H9 (cell line): ENCODE measurements around the gene STMN1. TPM values are rescaled to one million over a fixed set of nuclear protein-coding genes. Genes with fewer than 3 reads are reported as not detected.
A peak's percentile ranks its signal among the peaks of the same experiment; 100 is the strongest.

Experiments
- DNase-seq: peaks from one replicate; pipeline ENCODE4 v3.0.0-alpha.2; 2017
- H2AFZ ChIP-seq: one replicate; pipeline ENCODE4 v1.6.1; 2013; ENCODE audit warnings: mild to moderate bottlenecking, low read length, control low read depth, moderate library complexity
- H2AK5ac ChIP-seq: 2 replicates; pipeline ENCODE4 v1.6.1; 2013; ENCODE audit warnings: low read length, control low read depth, mixed read lengths; ENCODE audit not compliant: insufficient read length
- H2BK120ac ChIP-seq: one replicate; pipeline ENCODE4 v1.6.1; 2013; ENCODE audit warnings: low read depth, mild to moderate bottlenecking, low read length, control low read depth, inconsistent platforms; ENCODE audit not compliant: poor library complexity, severe bottlenecking
- H2BK12ac ChIP-seq: 2 replicates; pipeline ENCODE4 v1.6.1; 2013; ENCODE audit warnings: low read length, control low read depth, mixed read lengths, low read depth; ENCODE audit not compliant: insufficient read length
- H2BK15ac ChIP-seq: 2 replicates; pipeline ENCODE4 v1.6.1; 2013; ENCODE audit warnings: low read depth, low read length, control low read depth
- H2BK20ac ChIP-seq: one replicate; pipeline ENCODE4 v1.6.1; 2013; ENCODE audit warnings: low read depth, mild to moderate bottlenecking, low read length, control low read depth, inconsistent platforms; ENCODE audit not compliant: poor library complexity, severe bottlenecking
- H2BK5ac ChIP-seq: 2 replicates; pipeline ENCODE4 v1.6.1; 2013; ENCODE audit warnings: low read length, control low read depth, mixed read lengths; ENCODE audit not compliant: insufficient read length
- H3K14ac ChIP-seq: 2 replicates; pipeline ENCODE4 v1.6.1; 2013; ENCODE audit warnings: low read length, control low read depth; ENCODE audit not compliant: insufficient read depth
- H3K18ac ChIP-seq: 2 replicates; pipeline ENCODE4 v1.6.1; 2013; ENCODE audit warnings: low read depth, mild to moderate bottlenecking, mixed read lengths, low read length, control low read depth; ENCODE audit not compliant: insufficient read length
- H3K23ac ChIP-seq: 2 replicates; pipeline ENCODE4 v1.6.1; 2013; ENCODE audit warnings: low read length, control low read depth, mixed read lengths, low read depth; ENCODE audit not compliant: insufficient read length
- H3K23me2 ChIP-seq: 2 replicates; pipeline ENCODE4 v1.6.1; 2013; ENCODE audit warnings: low read depth, mild to moderate bottlenecking, mixed read lengths, low read length, control low read depth; ENCODE audit not compliant: insufficient read length, poor library complexity, severe bottlenecking
- H3K27ac ChIP-seq: 2 replicates; pipeline ENCODE4 v1.5.1; 2013; ENCODE audit warnings: low read length, control low read depth, mixed read lengths, low read depth; ENCODE audit not compliant: insufficient read length
- H3K27me3 ChIP-seq: 2 replicates; pipeline ENCODE4 v1.6.1; 2013; ENCODE audit warnings: low read length, control low read depth, inconsistent platforms; ENCODE audit not compliant: insufficient read depth
- H3K4ac ChIP-seq: 2 replicates; pipeline ENCODE4 v1.6.1; 2013; ENCODE audit warnings: low read depth, mild to moderate bottlenecking, control low read depth, inconsistent platforms, low read length, moderate library complexity
- H3K4me1 ChIP-seq: 2 replicates; pipeline ENCODE4 v1.6.1; 2013; ENCODE audit warnings: low read length, control low read depth, inconsistent platforms; ENCODE audit not compliant: insufficient read depth
- H3K4me2 ChIP-seq: 2 replicates; pipeline ENCODE4 v1.6.1; 2013; ENCODE audit warnings: low read length, control low read depth, mixed read lengths; ENCODE audit not compliant: insufficient read length, insufficient read depth
- H3K56ac ChIP-seq: 2 replicates; pipeline ENCODE4 v1.6.1; 2013; ENCODE audit warnings: low read depth, mild to moderate bottlenecking, mixed read lengths, low read length, control low read depth; ENCODE audit not compliant: insufficient read length
- H3K79me1 ChIP-seq: 2 replicates; pipeline ENCODE4 v1.6.1; 2013; ENCODE audit warnings: low read depth, mild to moderate bottlenecking, moderate library complexity, low read length, control low read depth, inconsistent platforms; ENCODE audit not compliant: insufficient read depth, poor library complexity, severe bottlenecking
- H3K79me2 ChIP-seq: 2 replicates; pipeline ENCODE4 v1.6.1; 2013; ENCODE audit warnings: low read length, control low read depth, inconsistent platforms; ENCODE audit not compliant: insufficient read depth
- H3K9ac ChIP-seq: 2 replicates; pipeline ENCODE4 v1.6.1; 2013; ENCODE audit warnings: low read length, control low read depth, mixed read lengths; ENCODE audit not compliant: insufficient read length; ENCODE audit errors: extremely low read depth
- H3K9me3 ChIP-seq: one replicate; pipeline ENCODE4 v1.6.1; 2013; ENCODE audit warnings: low read depth, low read length, inconsistent platforms; ENCODE audit not compliant: control insufficient read depth
- H3T11ph ChIP-seq: one replicate; pipeline ENCODE4 v1.6.1; 2013; ENCODE audit warnings: mild to moderate bottlenecking, low read length, control low read depth, inconsistent platforms
- H4K20me1 ChIP-seq: one replicate; pipeline ENCODE4 v1.6.1; 2013; ENCODE audit not compliant: control insufficient read depth, insufficient read length, insufficient read depth
- H4K5ac ChIP-seq: 2 replicates; pipeline ENCODE4 v1.6.1; 2013; ENCODE audit warnings: low read depth, mild to moderate bottlenecking, mixed read lengths, low read length, control low read depth; ENCODE audit not compliant: insufficient read length
- H4K8ac ChIP-seq: replicated peaks from 2 replicates; pipeline ENCODE4 v1.6.1; 2013; ENCODE audit warnings: low read length, control low read depth, mixed read lengths, low read depth; ENCODE audit not compliant: insufficient read length
- H4K91ac ChIP-seq: 2 replicates; pipeline ENCODE4 v1.6.1; 2013; ENCODE audit warnings: low read depth, mild to moderate bottlenecking, moderate library complexity, mixed read lengths, low read length, control low read depth; ENCODE audit not compliant: insufficient read length
- H3K27ac Mint-ChIP-seq, 3 experiments: 2 replicates in 2 of 3; 3 replicates in 1 of 3; pipeline ENCODE4 v1.8.0; 2020 to 2021; ENCODE audit warnings: mixed read lengths in 3 of 3, mild to moderate bottlenecking in 1 of 3, moderate library complexity in 1 of 3
- H3K27me3 Mint-ChIP-seq: 2 replicates; pipeline ENCODE4 v1.8.0; 2021; ENCODE audit warnings: low read depth, mild to moderate bottlenecking, moderate library complexity, mixed read lengths
- H3K36me3 Mint-ChIP-seq, 3 experiments: 2 replicates in 2 of 3; 3 replicates in 1 of 3; pipeline ENCODE4 v1.8.0; 2020 to 2021; ENCODE audit warnings: low read depth in 3 of 3, mixed read lengths in 3 of 3; ENCODE audit not compliant: insufficient read depth in 1 of 3
- H3K4me1 Mint-ChIP-seq, 2 experiments: 2 replicates each; pipeline ENCODE4 v1.8.0; 2020; ENCODE audit warnings: mixed read lengths in 2 of 2
- H3K4me3 Mint-ChIP-seq, 2 experiments: 2 replicates in 1 of 2; 3 replicates in 1 of 2; pipeline ENCODE4 v1.8.0; 2020 to 2021; ENCODE audit warnings: mild to moderate bottlenecking in 2 of 2, mixed read lengths in 2 of 2, moderate library complexity in 1 of 2
- H3K9me3 Mint-ChIP-seq, 2 experiments: 2 replicates in 1 of 2; 3 replicates in 1 of 2; pipeline ENCODE4 v1.8.0; 2020; ENCODE audit warnings: mild to moderate bottlenecking in 2 of 2, mixed read lengths in 2 of 2, moderate library complexity in 1 of 2
- CTCF ChIP-seq: fragments of 200-600 bp; sonication (generic); conservative IDR thresholded peaks from 3 replicates; pipeline ENCODE4 v1.8.0; 2021; ENCODE audit warnings: antibody characterized with exemption, mild to moderate bottlenecking
- WGBS: extraction: QIAGEN DNeasy Blood & Tissue Kit; methylation state at CpG from one replicate; pipeline ENCODE4 v1.1.7; 2013; ENCODE audit warnings: missing lambda C conversion rate, low lambda C conversion rate, mixed read lengths; ENCODE audit not compliant: insufficient read length; ENCODE audit errors: extremely low coverage; 5-methylcytosine and 5-hydroxymethylcytosine counted together
- total RNA-seq: library from RNA; stranded (reverse); gene quantifications from 2 replicates; pipeline ENCODE4 v1.2.1, GENCODE V29; 2021

The STMN1 gene
- total RNA-seq, 1 experiment from 2014 or later, result 500 TPM

GRCh38 chr1:25891606-25892005 lies 14.6 kb downstream of the STMN1 start:
- H4K91ac ChIP-seq, result peak overlapping the region; percentile 23
- no peaks in the 10 kb centered on the region for H3K79me2 ChIP-seq
- H2BK5ac ChIP-seq, result no peak overlapping the region
- peak overlapping the region; percentile 3; the same call in 1 of the 2 replicates for H3K14ac ChIP-seq
- H3K79me1 ChIP-seq, result no peaks in the 10 kb centered on the region
- H3K18ac ChIP-seq, result peak overlapping the region; percentile 18
- no peak overlapping the region for H2BK15ac ChIP-seq
- WGBS, result no CpG with 5 or more reads among the region's 5 CpGs
- no peak overlapping the region for H4K8ac ChIP-seq
- H3K4me1 ChIP-seq, result no peaks in the 10 kb centered on the region; the same call in 1 of the 2 replicates
- Mint-ChIP-seq H3K36me3 (peaks cover 0 to 8% (median 1%) of the 10 kb centered on the region in 3 experiments; a peak in 6 of 7 replicates), H3K9me3 (no peaks in the 10 kb centered on the region), H3K27ac (peak overlapping the region in 2 of 3 experiments; percentile 18 to 55; a peak in 3 of 7 replicates), H3K4me1 (peaks cover 36 to 39% of the 10 kb centered on the region in 2 experiments), H3K4me3 (no peak overlapping the region; a peak in 1 of 5 replicates), H3K27me3 (no peaks in the 10 kb centered on the region)
- no peak overlapping the region for H3K56ac ChIP-seq
- H2BK20ac ChIP-seq, result no peak overlapping the region
- H3K9me3 ChIP-seq, result no peaks in the 10 kb centered on the region
- no peaks in the 10 kb centered on the region for H4K20me1 ChIP-seq
- H4K5ac ChIP-seq, result no peak overlapping the region
- H2BK12ac ChIP-seq, result no peak overlapping the region
- no peak overlapping the region for H3T11ph ChIP-seq
- H3K27ac ChIP-seq, result no peak overlapping the region
- H3K23me2 ChIP-seq, result no peaks in the 10 kb centered on the region
- no peak overlapping the region for H2AK5ac ChIP-seq
- no peak overlapping the region for H3K4ac ChIP-seq
- no peak for DNase-seq
- H3K27me3 ChIP-seq, result no peaks in the 10 kb centered on the region
- no peak overlapping the region for H3K4me2 ChIP-seq
- H2AFZ ChIP-seq, result no peak overlapping the region
- H3K23ac ChIP-seq, result no peak overlapping the region
- no peak overlapping the region for H3K9ac ChIP-seq
- no peak overlapping the region for H2BK120ac ChIP-seq
- TF ChIP-seq CTCF, result no peak
